Endodermal cell (in vitro differentiated cells): Measurements from ENCODE around the gene TMEM109. TPM values are rescaled to one million over a fixed set of nuclear protein-coding genes. Genes with fewer than 3 reads are reported as not detected.

ENCODE experiments used
- DNase-seq: peaks from one replicate; pipeline ENCODE4 v3.0.0-alpha.2; 2017
- H3K27ac ChIP-seq: 2 replicates; pipeline ENCODE4 v1.5.1; 2013; ENCODE audit warnings: mild to moderate bottlenecking, low read depth, low read length, moderate library complexity
- H3K27me3 ChIP-seq: 2 replicates; pipeline ENCODE4 v1.6.1; 2013; ENCODE audit warnings: mild to moderate bottlenecking, low read length, moderate library complexity; ENCODE audit not compliant: insufficient read depth, control insufficient read depth, poor library complexity, severe bottlenecking
- H3K36me3 ChIP-seq: 2 replicates; pipeline ENCODE4 v1.7.0; 2013; ENCODE audit warnings: mild to moderate bottlenecking, low read length, moderate library complexity; ENCODE audit not compliant: control insufficient read depth, insufficient read depth
- H3K4me1 ChIP-seq: one replicate; pipeline ENCODE4 v1.7.0; 2013; ENCODE audit warnings: low read length; ENCODE audit not compliant: control insufficient read depth, insufficient read depth
- H3K4me3 ChIP-seq: 2 replicates; pipeline ENCODE4 v1.5.1; 2013; ENCODE audit warnings: mild to moderate bottlenecking, low read length, moderate library complexity
- H3K9ac ChIP-seq: 2 replicates; pipeline ENCODE4 v1.6.1; 2013; ENCODE audit warnings: mild to moderate bottlenecking, low read length, moderate library complexity; ENCODE audit not compliant: poor library complexity, severe bottlenecking; ENCODE audit errors: extremely low read depth
- H3K9me3 ChIP-seq: 2 replicates; pipeline ENCODE4 v1.6.1; 2013; ENCODE audit warnings: mild to moderate bottlenecking, low read length, moderate library complexity; ENCODE audit not compliant: control insufficient read depth
- H3K27ac Mint-ChIP-seq: 2 replicates; pipeline ENCODE4 v1.8.0; 2020; ENCODE audit warnings: mixed read lengths
- H3K27me3 Mint-ChIP-seq: 2 replicates; pipeline ENCODE4 v1.8.0; 2021; ENCODE audit warnings: mild to moderate bottlenecking, mixed read lengths; ENCODE audit not compliant: insufficient read depth
- H3K36me3 Mint-ChIP-seq: 2 replicates; pipeline ENCODE4 v1.8.0; 2020; ENCODE audit warnings: low read depth, mixed read lengths
- H3K4me1 Mint-ChIP-seq: 2 replicates; pipeline ENCODE4 v1.8.0; 2020; ENCODE audit warnings: mixed read lengths
- H3K4me3 Mint-ChIP-seq: 2 replicates; pipeline ENCODE4 v1.8.0; 2020; ENCODE audit warnings: mild to moderate bottlenecking, moderate library complexity, mixed read lengths
- H3K9me3 Mint-ChIP-seq: 2 replicates; pipeline ENCODE4 v1.8.0; 2020; ENCODE audit warnings: mild to moderate bottlenecking, mixed read lengths
- WGBS, 2 experiments: methylation state at CpG; one replicate each; pipeline versions ENCODE4 v1.1.5 to v1.1.7; 2013; ENCODE audit warnings: missing lambda C conversion rate in 2 of 2, mixed read lengths in 1 of 2; ENCODE audit not compliant: insufficient coverage in 1 of 2, insufficient read length in 1 of 2; 5-methylcytosine and 5-hydroxymethylcytosine counted together
- total RNA-seq, 2 donors: library from RNA; stranded (reverse); fragmentation: NEBNext Ultra II Directional in 1 of 2; extraction: Animal tissue kit (Norgen Biotek cat#: 25700) in 1 of 2; gene quantifications; 2 replicates in 1 of 2; 3 replicates in 1 of 2; pipeline ENCODE4 v1.2.1, GENCODE V29; 2021
- TF ChIP-seq, protein P1 (sequence below): fragments of 200-600 bp; sonication (generic); conservative IDR thresholded peaks from 2 replicates; pipeline ENCODE4 v1.5.0; 2021; ENCODE audit warnings: antibody characterized with exemption, mild to moderate bottlenecking

TMEM109 gene
- total RNA-seq, 2 donors from 2014 or later: 41.4 to 56.8 TPM

DNA sequence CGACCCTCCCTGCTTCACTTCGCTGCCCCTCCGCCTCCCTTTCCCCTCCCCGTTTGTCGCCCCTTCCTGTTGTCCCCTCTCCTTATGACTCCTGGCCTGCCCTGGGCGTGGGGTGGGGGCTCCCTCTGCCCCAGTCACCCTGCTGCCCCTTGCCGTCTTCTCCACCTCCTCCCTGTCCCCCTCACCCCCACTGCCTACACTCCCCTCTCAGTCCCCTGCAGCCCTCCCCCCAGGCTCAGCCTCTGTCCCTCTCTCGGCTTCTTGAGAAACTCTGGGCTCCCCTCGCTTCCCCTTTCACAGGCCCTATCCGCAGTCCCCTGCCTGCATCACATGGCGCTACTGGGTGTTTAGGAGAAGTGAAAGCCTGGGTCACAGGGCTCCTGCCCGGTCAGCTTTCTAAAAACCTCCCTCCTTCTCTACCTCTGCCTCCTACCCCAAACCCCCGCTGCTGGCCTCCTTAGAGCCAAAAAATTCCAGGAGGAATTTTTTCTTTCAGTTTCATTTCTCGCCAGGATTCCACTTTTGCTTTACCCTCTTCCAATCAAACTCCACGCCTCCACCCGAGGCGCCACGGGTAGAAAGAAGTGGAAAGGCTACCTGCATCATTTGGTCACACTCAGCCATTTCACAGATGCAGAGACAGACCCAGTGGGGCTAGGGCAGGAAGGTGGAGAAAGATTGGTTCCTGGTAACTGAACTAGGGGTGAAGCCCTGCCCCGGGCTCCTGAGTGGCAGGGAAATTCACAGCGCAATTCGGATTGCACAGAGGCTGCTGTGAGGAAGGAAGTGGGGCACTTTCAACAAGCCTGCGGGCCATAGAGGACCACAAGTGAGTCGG is 38.2 kb downstream of the TMEM109 start, which contains the start of gene SLC15A3:
TSS of gene SLC15A3 (minus strand) at position 273 of the 838 bp plus-strand sequence. CDS start 625 bp downstream, outside the sequence.
- Mint-ChIP-seq H3K27me3 (peaks cover 65% of the 10 kb centered on the region), H3K36me3 (no peaks in the 10 kb centered on the region), H3K27ac (no peak within 1 kb of the TSS), H3K9me3 (no peaks in the 10 kb centered on the region), H3K4me1 (no peaks in the 10 kb centered on the region), H3K4me3 (peak within 1 kb of the TSS; percentile 41)
- H3K4me1 ChIP-seq: no peaks in the 10 kb centered on the region
- H3K27ac ChIP-seq: no peak within 1 kb of the TSS
- H3K27me3 ChIP-seq: peaks cover 53% of the 10 kb centered on the region
- no peaks in the 10 kb centered on the region for H3K9me3 ChIP-seq
- TF ChIP-seq, protein P1, sequence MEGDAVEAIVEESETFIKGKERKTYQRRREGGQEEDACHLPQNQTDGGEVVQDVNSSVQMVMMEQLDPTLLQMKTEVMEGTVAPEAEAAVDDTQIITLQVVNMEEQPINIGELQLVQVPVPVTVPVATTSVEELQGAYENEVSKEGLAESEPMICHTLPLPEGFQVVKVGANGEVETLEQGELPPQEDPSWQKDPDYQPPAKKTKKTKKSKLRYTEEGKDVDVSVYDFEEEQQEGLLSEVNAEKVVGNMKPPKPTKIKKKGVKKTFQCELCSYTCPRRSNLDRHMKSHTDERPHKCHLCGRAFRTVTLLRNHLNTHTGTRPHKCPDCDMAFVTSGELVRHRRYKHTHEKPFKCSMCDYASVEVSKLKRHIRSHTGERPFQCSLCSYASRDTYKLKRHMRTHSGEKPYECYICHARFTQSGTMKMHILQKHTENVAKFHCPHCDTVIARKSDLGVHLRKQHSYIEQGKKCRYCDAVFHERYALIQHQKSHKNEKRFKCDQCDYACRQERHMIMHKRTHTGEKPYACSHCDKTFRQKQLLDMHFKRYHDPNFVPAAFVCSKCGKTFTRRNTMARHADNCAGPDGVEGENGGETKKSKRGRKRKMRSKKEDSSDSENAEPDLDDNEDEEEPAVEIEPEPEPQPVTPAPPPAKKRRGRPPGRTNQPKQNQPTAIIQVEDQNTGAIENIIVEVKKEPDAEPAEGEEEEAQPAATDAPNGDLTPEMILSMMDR: no peak
- H3K9ac ChIP-seq: no peak within 1 kb of the TSS
- WGBS, 2 experiments: 48 to 58% methylated on average over 12 to 23 of the region's 23 CpGs
- peak; percentile 83 for DNase-seq
- no peak within 1 kb of the TSS for H3K4me3 ChIP-seq
- H3K36me3 ChIP-seq: no peaks in the 10 kb centered on the region

DNA sequence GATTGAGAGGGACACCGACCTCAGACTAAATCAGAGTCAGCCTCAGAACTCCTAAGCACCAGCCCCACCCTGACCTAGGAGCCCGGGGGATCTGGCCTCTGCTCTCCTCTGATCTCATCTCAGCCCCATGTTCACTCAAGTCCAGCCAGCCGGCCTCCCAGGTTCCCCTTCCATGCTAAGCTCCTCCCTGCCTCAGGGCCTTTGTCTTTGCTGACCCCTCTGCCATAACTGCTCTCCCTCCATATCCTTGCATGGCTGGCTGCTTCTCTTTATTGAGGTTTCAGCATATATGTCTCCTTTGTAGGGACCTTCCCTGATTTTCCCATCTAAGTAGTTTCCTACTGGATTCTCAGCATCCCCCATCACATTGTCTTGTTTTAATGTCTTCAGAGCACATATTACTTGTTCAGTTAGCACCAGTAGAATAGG is 38.8 kb downstream of the TMEM109 start:
- Histone ChIP-seq H3K9me3 (no peaks in the 10 kb centered on the region), H3K36me3 (no peaks in the 10 kb centered on the region), H3K4me1 (no peaks in the 10 kb centered on the region), H3K27ac (no peak overlapping the region), H3K9ac (no peak overlapping the region), H3K4me3 (no peak overlapping the region), H3K27me3 (peaks cover 53% of the 10 kb centered on the region)
- no peaks in the 10 kb centered on the region for H3K9me3 Mint-ChIP-seq
- TF ChIP-seq, protein P1: no peak
- H3K27ac Mint-ChIP-seq: no peak overlapping the region
- peaks cover 67% of the 10 kb centered on the region for H3K27me3 Mint-ChIP-seq
- no peaks in the 10 kb centered on the region for H3K4me1 Mint-ChIP-seq
- no peak overlapping the region for H3K4me3 Mint-ChIP-seq
- WGBS, 2 experiments: 75% methylated on average over 3 of the region's 3 CpGs
- no peaks in the 10 kb centered on the region for H3K36me3 Mint-ChIP-seq
- DNase-seq: no peak

DNA sequence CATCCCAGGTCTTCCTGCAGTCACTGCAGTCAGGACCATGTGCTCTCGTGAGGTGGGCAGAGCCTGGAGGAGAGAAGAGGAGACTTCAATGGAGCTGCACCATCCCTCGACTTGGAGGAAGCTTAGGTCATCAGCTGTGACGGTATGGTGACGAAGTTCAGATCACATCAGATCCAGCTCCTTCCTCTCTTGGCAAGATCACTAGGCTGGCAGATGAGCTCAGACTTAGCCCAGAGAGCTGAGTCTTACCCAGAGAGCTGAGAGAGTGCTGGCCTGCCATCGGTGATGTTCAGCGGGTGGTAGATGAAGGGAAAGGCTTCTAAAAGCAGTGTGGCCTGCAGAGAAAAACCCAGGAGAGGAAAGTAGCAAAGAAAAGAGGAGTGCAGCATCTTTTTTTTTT is 39.8 kb downstream of the TMEM109 start:
- Histone ChIP-seq H3K4me1 (no peaks in the 10 kb centered on the region), H3K9ac (no peak overlapping the region), H3K9me3 (no peaks in the 10 kb centered on the region), H3K27me3 (peaks cover 48% of the 10 kb centered on the region), H3K4me3 (no peak overlapping the region), H3K36me3 (no peaks in the 10 kb centered on the region), H3K27ac (no peak overlapping the region)
- TF ChIP-seq, protein P1: no peak
- no peak for DNase-seq
- no peaks in the 10 kb centered on the region for H3K9me3 Mint-ChIP-seq
- H3K36me3 Mint-ChIP-seq: no peaks in the 10 kb centered on the region
- no peaks in the 10 kb centered on the region for H3K4me1 Mint-ChIP-seq
- H3K27ac Mint-ChIP-seq: no peak overlapping the region
- H3K27me3 Mint-ChIP-seq: peaks cover 67% of the 10 kb centered on the region
- 91 to 93% methylated on average over 3 to 6 of the region's 6 CpGs for WGBS, 2 experiments
- no peak overlapping the region for H3K4me3 Mint-ChIP-seq
